Measurements from ENCODE around the gene MAGED2.

The MAGED2 gene

GRCh38 chrX:54812306-54812705, 4.8 kb downstream of the MAGED2 start:
- TF ChIP-seq USF1 (IDR thresholded peaks at IDR 0.05) (no peak), NFIC (IDR thresholded peaks at IDR 0.05) (no peak), REST (IDR thresholded peaks at IDR 0.05; ENCODE audit: low read depth) (no peak), MAX (IDR thresholded peaks at IDR 0.05) (no peak), ZBTB7A (IDR thresholded peaks at IDR 0.05; ENCODE audit: low read depth) (no peak), CREB1 (IDR thresholded peaks at IDR 0.05; ENCODE audit: low read depth) (no peak), RAD21 (IDR thresholded peaks at IDR 0.05; ENCODE audit: low read depth) (no peak), YY1 (IDR thresholded peaks at IDR 0.05; ENCODE audit: low read depth) (no peak), EGR1 (IDR thresholded peaks at IDR 0.05) (no peak), EP300 (IDR thresholded peaks at IDR 0.05; ENCODE audit: borderline replicate concordance) (no peak), TCF12 (IDR thresholded peaks at IDR 0.05; ENCODE audit: low read depth) (no peak), TAF1 (IDR thresholded peaks at IDR 0.05; ENCODE audit: low read depth) (no peak), FOXM1 (IDR thresholded peaks at IDR 0.05; ENCODE audit: borderline replicate concordance, low read depth) (no peak), CEBPB (IDR thresholded peaks at IDR 0.05) (no peak), TEAD4 (IDR thresholded peaks at IDR 0.05) (no peak)

GRCh38 chrX:54817220-54817820, 9.8 kb downstream of the MAGED2 start:
- TF ChIP-seq TCF12 (IDR thresholded peaks at IDR 0.05; ENCODE audit: low read depth), result no peak
- TF ChIP-seq CREB1 (IDR thresholded peaks at IDR 0.05; ENCODE audit: low read depth), result no peak

- TF ChIP-seq RAD21 (IDR thresholded peaks at IDR 0.05; ENCODE audit: low read depth), result no peak
- TF ChIP-seq MAX (IDR thresholded peaks at IDR 0.05), result no peak
- no peak for TF ChIP-seq USF1 (IDR thresholded peaks at IDR 0.05)
- no peak for TF ChIP-seq REST (IDR thresholded peaks at IDR 0.05; ENCODE audit: low read depth)
- no peak for TF ChIP-seq EP300 (IDR thresholded peaks at IDR 0.05; ENCODE audit: borderline replicate concordance)
- no peak for TF ChIP-seq ZBTB7A (IDR thresholded peaks at IDR 0.05; ENCODE audit: low read depth)
- TF ChIP-seq NFIC (IDR thresholded peaks at IDR 0.05), result no peak
- TF ChIP-seq TEAD4 (IDR thresholded peaks at IDR 0.05), result no peak
- no peak for TF ChIP-seq CEBPB (IDR thresholded peaks at IDR 0.05)
- no peak for TF ChIP-seq TAF1 (IDR thresholded peaks at IDR 0.05; ENCODE audit: low read depth)
- TF ChIP-seq FOXM1 (IDR thresholded peaks at IDR 0.05; ENCODE audit: borderline replicate concordance, low read depth), result no peak
- TF ChIP-seq TCF12 (IDR thresholded peaks at IDR 0.05; ENCODE audit: low read depth), result no peak
- no peak for TF ChIP-seq YY1 (IDR thresholded peaks at IDR 0.05; ENCODE audit: low read depth)
- no peak for TF ChIP-seq EGR1 (IDR thresholded peaks at IDR 0.05)
- TF ChIP-seq CREB1 (IDR thresholded peaks at IDR 0.05; ENCODE audit: low read depth), result no peak
These were observed 10.7 kb downstream of the MAGED2 start for GRCh38 chrX:54818221-54818620.

- TF ChIP-seq YY1 (IDR thresholded peaks at IDR 0.05; ENCODE audit: low read depth), result no peak
- no peak for TF ChIP-seq MAX (IDR thresholded peaks at IDR 0.05)
- no peak for TF ChIP-seq TCF12 (IDR thresholded peaks at IDR 0.05; ENCODE audit: low read depth)
- TF ChIP-seq REST (IDR thresholded peaks at IDR 0.05; ENCODE audit: low read depth), result no peak
- TF ChIP-seq CEBPB (IDR thresholded peaks at IDR 0.05), result no peak
- no peak for TF ChIP-seq EGR1 (IDR thresholded peaks at IDR 0.05)
- no peak for TF ChIP-seq TAF1 (IDR thresholded peaks at IDR 0.05; ENCODE audit: low read depth)
- no peak for TF ChIP-seq NFIC (IDR thresholded peaks at IDR 0.05)
- TF ChIP-seq TEAD4 (IDR thresholded peaks at IDR 0.05), result no peak
- TF ChIP-seq FOXM1 (IDR thresholded peaks at IDR 0.05; ENCODE audit: borderline replicate concordance, low read depth), result no peak
- TF ChIP-seq EP300 (IDR thresholded peaks at IDR 0.05; ENCODE audit: borderline replicate concordance), result no peak
- no peak for TF ChIP-seq RAD21 (IDR thresholded peaks at IDR 0.05; ENCODE audit: low read depth)
These were observed 11.7 kb downstream of the MAGED2 start for GRCh38 chrX:54819201-54819600.
